ENCODE measurements around the gene NAGLU. TPM values are rescaled to one million over a fixed set of nuclear protein-coding genes. Genes with fewer than 3 reads are reported as not detected.
A peak's percentile ranks its signal among the peaks of the same experiment; 100 is the strongest.
"Not testable (repeated sequence)": the region's sequence is repeated elsewhere in the genome, so short reads cannot be mapped to it uniquely, and the experiment has no call there.

The NAGLU gene
- polyA plus RNA-seq, 3 donors = 10.4 to 32.9 (median 24.9) TPM

DNA sequence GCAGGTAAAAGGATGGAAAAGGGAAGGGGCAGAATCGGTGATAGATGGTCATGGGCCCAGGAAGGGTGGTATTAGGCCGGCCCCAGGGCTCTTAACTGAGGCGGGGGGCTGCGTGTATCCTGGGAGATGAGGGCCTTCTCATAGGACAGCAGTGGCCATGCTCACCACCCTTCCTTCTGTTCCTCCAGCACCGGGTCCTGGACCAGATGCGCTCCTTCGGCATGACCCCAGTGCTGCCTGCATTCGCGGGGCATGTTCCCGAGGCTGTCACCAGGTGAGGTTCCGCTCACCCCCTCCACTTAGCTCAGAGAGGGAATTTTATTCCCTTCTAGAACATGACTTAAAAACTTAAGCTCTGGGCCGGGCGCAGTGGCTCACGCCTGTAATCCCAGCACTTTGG, 2.4 kb downstream of the NAGLU start:
- TF ChIP-seq, protein P1, sequence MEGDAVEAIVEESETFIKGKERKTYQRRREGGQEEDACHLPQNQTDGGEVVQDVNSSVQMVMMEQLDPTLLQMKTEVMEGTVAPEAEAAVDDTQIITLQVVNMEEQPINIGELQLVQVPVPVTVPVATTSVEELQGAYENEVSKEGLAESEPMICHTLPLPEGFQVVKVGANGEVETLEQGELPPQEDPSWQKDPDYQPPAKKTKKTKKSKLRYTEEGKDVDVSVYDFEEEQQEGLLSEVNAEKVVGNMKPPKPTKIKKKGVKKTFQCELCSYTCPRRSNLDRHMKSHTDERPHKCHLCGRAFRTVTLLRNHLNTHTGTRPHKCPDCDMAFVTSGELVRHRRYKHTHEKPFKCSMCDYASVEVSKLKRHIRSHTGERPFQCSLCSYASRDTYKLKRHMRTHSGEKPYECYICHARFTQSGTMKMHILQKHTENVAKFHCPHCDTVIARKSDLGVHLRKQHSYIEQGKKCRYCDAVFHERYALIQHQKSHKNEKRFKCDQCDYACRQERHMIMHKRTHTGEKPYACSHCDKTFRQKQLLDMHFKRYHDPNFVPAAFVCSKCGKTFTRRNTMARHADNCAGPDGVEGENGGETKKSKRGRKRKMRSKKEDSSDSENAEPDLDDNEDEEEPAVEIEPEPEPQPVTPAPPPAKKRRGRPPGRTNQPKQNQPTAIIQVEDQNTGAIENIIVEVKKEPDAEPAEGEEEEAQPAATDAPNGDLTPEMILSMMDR (IDR thresholded peaks at IDR 0.05) = no peak
- Mint-ChIP-seq H3K9me3 (no peaks in the 10 kb centered on the region), H3K27ac (no peak overlapping the region), H3K4me3 (no peak overlapping the region), H3K4me1 (peaks cover 23% of the 10 kb centered on the region), H3K27me3 (ENCODE audit: low read depth in 3 of 3) (no peaks in the 10 kb centered on the region), H3K36me3 (peaks cover 36 to 55% of the 10 kb centered on the region in 2 donors)
- Histone ChIP-seq H3K9me3 (replicated peaks in 1 of 2; ENCODE audit: control insufficient read depth in 1 of 2, insufficient read depth in 1 of 2, low read length in 2 of 2) (no peaks in the 10 kb centered on the region), H3K4me3 (replicated peaks in 1 of 3; ENCODE audit: low read depth in 2 of 3, low read length in 3 of 3) (no peak overlapping the region), H3K27me3 (ENCODE audit: control insufficient read depth in 2 of 2, insufficient read depth in 2 of 2, low read length in 2 of 2) (no peaks in the 10 kb centered on the region), H3K9ac (ENCODE audit: insufficient read depth, low read length, poor library complexity, severe bottlenecking) (no peak overlapping the region), H3K4me1 (ENCODE audit: control insufficient read depth in 1 of 2, insufficient read depth in 2 of 2, low read length in 2 of 2) (peaks cover 18 to 20% of the 10 kb centered on the region in 2 donors), H3K4me2 (replicated peaks; ENCODE audit: extremely low read depth, low read length, poor library complexity, severe bottlenecking) (no peak overlapping the region), H3K27ac (ENCODE audit: low read depth in 1 of 2, low read length in 2 of 2) (no peak overlapping the region), H3K36me3 (replicated peaks in 1 of 2; ENCODE audit: control insufficient read depth in 1 of 2, insufficient read depth in 2 of 2, low read length in 2 of 2) (peaks cover 39 to 48% of the 10 kb centered on the region in 2 donors), H3K79me2 (ENCODE audit: insufficient read depth, low read length) (peaks cover 13% of the 10 kb centered on the region), H2AFZ (ENCODE audit: insufficient read depth, low read depth, low read length, poor library complexity, severe bottlenecking) (no peak overlapping the region), H4K20me1 (ENCODE audit: insufficient read depth, low read length) (peaks cover 16% of the 10 kb centered on the region)
- intact Hi-C loops (cut with micrococcal nuclease) = no loop called here
- 92% methylated on average over 10 of the region's 14 CpGs for WGBS (ENCODE audit: insufficient coverage)
- DNase-seq = no peak

GRCh38 chr17:42540558-42540957, 4.5 kb downstream of the NAGLU start:
- H3K4me3 ChIP-seq (replicated peaks in 1 of 3; ENCODE audit: low read depth in 2 of 3, low read length in 3 of 3); H2AFZ ChIP-seq (ENCODE audit: insufficient read depth, low read depth, low read length, poor library complexity, severe bottlenecking); H3K27me3 Mint-ChIP-seq (ENCODE audit: low read depth in 3 of 3); intact Hi-C loops (cut with micrococcal nuclease); H3K27ac ChIP-seq (ENCODE audit: low read depth in 1 of 2, low read length in 2 of 2); H3K9me3 Mint-ChIP-seq; H3K4me2 ChIP-seq (replicated peaks; ENCODE audit: extremely low read depth, low read length, poor library complexity, severe bottlenecking); H3K4me3 Mint-ChIP-seq; H3K27me3 ChIP-seq (ENCODE audit: control insufficient read depth in 2 of 2, insufficient read depth in 2 of 2, low read length in 2 of 2); H3K9ac ChIP-seq (ENCODE audit: insufficient read depth, low read length, poor library complexity, severe bottlenecking); H3K9me3 ChIP-seq (replicated peaks in 1 of 2; ENCODE audit: control insufficient read depth in 1 of 2, insufficient read depth in 1 of 2, low read length in 2 of 2); DNase-seq: not testable (repeated sequence)
- H3K36me3 ChIP-seq (replicated peaks in 1 of 2; ENCODE audit: control insufficient read depth in 1 of 2, insufficient read depth in 2 of 2, low read length in 2 of 2) = peaks cover 48 to 60% of the 10 kb centered on the region in 2 donors
- peaks cover 18% of the 10 kb centered on the region for H3K4me1 Mint-ChIP-seq
- H4K20me1 ChIP-seq (ENCODE audit: insufficient read depth, low read length) = peaks cover 21% of the 10 kb centered on the region
- peaks cover 53 to 75% of the 10 kb centered on the region in 2 donors for H3K36me3 Mint-ChIP-seq
- H3K4me1 ChIP-seq (ENCODE audit: control insufficient read depth in 1 of 2, insufficient read depth in 2 of 2, low read length in 2 of 2) = peaks cover 13 to 15% of the 10 kb centered on the region in 2 donors
- WGBS (ENCODE audit: insufficient coverage) = 89% methylated on average over 3 of the region's 4 CpGs
- peaks cover 13% of the 10 kb centered on the region for H3K79me2 ChIP-seq (ENCODE audit: insufficient read depth, low read length)
- H3K27ac Mint-ChIP-seq = peak overlapping the region in 3 of 7 donors; percentile 35 to 70 (median 50)
